Measurements from ENCODE around the gene SPEF2. TPM values are rescaled to one million over a fixed set of nuclear protein-coding genes. Genes with fewer than 3 reads are reported as not detected.

Gene SPEF2
- total RNA-seq, 2 experiments from 2014 or later: 10.6 to 13.0 TPM

DNA sequence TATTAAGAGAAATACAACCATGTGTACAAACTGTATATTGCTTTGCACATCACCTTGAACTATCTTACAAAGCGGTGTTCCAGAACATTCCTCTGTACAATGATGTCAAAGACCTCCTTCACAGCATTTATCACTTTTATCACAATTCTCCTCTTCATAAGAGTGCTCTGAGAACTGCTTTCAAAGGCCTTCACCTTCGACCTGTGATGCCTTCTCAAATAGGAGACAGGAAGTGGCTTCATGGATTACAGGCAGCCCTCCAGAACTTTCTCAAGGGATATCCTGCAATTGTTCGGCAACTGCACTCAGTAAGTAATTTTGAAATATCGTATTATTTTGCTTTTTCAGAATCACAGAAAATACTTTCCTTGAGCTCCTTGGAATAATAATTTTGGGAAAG lies 171.1 kb downstream of the SPEF2 start:
- Mint-ChIP-seq H3K27me3 (no peaks in the 10 kb centered on the region), H3K36me3 (peaks cover 9% of the 10 kb centered on the region), H3K4me3 (no peak overlapping the region), H3K4me1 (ENCODE audit: low read depth) (peaks cover 92% of the 10 kb centered on the region), H3K9me3 (no peaks in the 10 kb centered on the region), H3K27ac (no peak overlapping the region)
- intact Hi-C loops (cut with micrococcal nuclease): no loop called here
- no peak for DNase-seq
- ChIA-PET CTCF (interaction anchor here (0.6 to 4.1 kb wide), 2 partner anchors 11 to 22 kb away, joined by 3 to 23 read pairs; no protein-coding TSS in a partner anchor), POLR2A (no interaction called here)

DNA sequence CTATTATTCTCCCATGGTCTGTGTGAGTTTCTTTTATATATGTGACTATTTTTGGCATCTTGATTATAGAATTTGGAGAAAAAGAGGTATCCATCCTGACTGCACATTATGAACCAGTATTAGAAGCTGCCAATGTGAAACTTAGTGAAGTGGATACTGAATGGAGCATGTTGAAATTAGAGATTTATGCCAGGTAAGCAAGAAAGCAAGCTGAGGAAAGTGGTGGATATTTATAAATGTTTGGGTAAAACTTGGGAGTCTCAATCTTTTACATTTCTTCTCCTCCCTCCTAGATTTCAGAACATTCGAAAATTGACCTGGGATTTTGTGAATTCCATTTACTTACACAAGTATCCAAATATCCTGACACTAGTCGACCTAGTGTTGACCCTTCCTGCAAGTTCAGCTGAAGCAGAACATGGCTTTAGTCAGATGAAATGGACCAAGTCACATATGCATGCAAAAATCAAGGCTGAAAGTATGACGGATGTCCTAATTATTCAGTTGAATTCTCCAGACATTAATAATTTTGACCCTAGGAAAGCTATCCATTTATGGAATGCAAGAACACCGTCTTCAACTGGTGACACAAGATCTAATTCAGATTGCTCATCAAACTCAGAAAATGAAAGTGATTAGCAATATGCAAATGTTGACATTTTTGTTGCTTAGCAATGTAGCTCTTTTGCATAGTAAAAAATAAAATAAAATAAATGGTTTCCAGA lies 172.2 kb downstream of the SPEF2 start:
- Mint-ChIP-seq H3K4me3 (no peak overlapping the region), H3K9me3 (no peaks in the 10 kb centered on the region), H3K27ac (peak overlapping the region; percentile 70), H3K27me3 (no peaks in the 10 kb centered on the region), H3K4me1 (ENCODE audit: low read depth) (peaks cover 93% of the 10 kb centered on the region), H3K36me3 (peaks cover 9% of the 10 kb centered on the region)
- CTCF ChIA-PET: interaction anchor here (1.0 to 2.1 kb wide), 7 partner anchors 10 to 139 kb away, joined by 3 to 14 read pairs (median 6); no protein-coding TSS in a partner anchor
- intact Hi-C loops (cut with micrococcal nuclease): no loop called here
- no peak for DNase-seq
- POLR2A ChIA-PET: interaction anchor here (1.0 to 1.8 kb wide), 7 partner anchors 11 to 69 kb away, joined by 3 to 10 read pairs (median 6); partner anchors contain the start of gene IL7R

DNA sequence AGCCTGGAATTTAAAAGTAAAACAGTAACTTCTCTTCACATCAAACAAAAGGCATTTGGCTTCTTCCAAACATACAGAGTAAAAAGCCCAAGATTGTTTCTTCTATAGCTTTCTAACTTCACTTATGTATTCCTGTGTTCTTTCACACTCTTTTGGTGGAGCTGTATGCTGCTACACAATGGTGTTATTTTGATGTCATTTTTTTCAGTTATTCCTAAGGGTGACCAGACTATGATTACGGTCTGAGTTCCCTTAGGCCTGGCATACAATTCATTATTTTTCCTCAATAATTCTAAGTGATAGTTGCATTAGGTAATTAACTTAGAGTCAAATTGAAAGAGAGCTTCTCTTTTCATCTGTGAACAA lies 172.8 kb downstream of the SPEF2 start:
- Mint-ChIP-seq H3K36me3 (peaks cover 9% of the 10 kb centered on the region), H3K4me3 (no peak overlapping the region), H3K27me3 (no peaks in the 10 kb centered on the region), H3K9me3 (no peaks in the 10 kb centered on the region), H3K4me1 (ENCODE audit: low read depth) (peaks cover 94% of the 10 kb centered on the region), H3K27ac (peak overlapping the region; percentile 70)
- DNase-seq: no peak
- CTCF ChIA-PET: interaction anchor here (1.3 to 2.8 kb wide), 8 partner anchors 8 to 139 kb away, joined by 3 to 14 read pairs (median 6); no protein-coding TSS in a partner anchor
- intact Hi-C loops (cut with micrococcal nuclease): no loop called here
- POLR2A ChIA-PET: interaction anchor here (0.9 to 1.8 kb wide), 8 partner anchors 10 to 68 kb away, joined by 3 to 10 read pairs (median 5); partner anchors contain the start of gene IL7R

DNA sequence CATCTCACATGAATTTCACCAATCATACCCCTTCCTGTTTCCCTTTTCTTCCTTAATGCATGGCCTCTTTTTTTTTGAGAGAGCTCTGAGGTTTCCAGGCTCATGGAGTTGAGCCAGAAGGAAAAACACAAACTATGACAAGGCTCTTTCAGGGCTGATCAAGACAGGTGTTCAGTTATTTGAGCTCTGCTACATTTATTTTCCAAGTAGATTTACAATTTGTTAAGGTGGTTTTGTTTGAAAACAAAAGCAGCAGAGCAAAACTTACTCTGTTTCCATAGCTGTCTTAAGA lies 176.6 kb downstream of the SPEF2 start:
- DNase-seq: no peak
- POLR2A ChIA-PET: interaction anchor here (0.9 to 3.6 kb wide), 16 partner anchors 8 to 123 kb away, joined by 3 to 50 read pairs (median 10); partner anchors contain the start of gene IL7R
- Mint-ChIP-seq H3K27me3 (no peaks in the 10 kb centered on the region), H3K4me3 (peak overlapping the region; percentile 3), H3K36me3 (peaks cover 4% of the 10 kb centered on the region), H3K27ac (peak overlapping the region; percentile 89), H3K9me3 (no peaks in the 10 kb centered on the region), H3K4me1 (ENCODE audit: low read depth) (peaks cover 86% of the 10 kb centered on the region)
- CTCF ChIA-PET: interaction anchor here (0.9 to 3.0 kb wide), 16 partner anchors 9 to 142 kb away, joined by 3 to 23 read pairs (median 6); partner anchors contain the start of gene IL7R
- intact Hi-C loops (cut with micrococcal nuclease): loop anchor here (1.0 to 2.0 kb wide), 8 partner anchors 9 to 110 kb away; partner anchors contain the start of gene IL7R

DNA sequence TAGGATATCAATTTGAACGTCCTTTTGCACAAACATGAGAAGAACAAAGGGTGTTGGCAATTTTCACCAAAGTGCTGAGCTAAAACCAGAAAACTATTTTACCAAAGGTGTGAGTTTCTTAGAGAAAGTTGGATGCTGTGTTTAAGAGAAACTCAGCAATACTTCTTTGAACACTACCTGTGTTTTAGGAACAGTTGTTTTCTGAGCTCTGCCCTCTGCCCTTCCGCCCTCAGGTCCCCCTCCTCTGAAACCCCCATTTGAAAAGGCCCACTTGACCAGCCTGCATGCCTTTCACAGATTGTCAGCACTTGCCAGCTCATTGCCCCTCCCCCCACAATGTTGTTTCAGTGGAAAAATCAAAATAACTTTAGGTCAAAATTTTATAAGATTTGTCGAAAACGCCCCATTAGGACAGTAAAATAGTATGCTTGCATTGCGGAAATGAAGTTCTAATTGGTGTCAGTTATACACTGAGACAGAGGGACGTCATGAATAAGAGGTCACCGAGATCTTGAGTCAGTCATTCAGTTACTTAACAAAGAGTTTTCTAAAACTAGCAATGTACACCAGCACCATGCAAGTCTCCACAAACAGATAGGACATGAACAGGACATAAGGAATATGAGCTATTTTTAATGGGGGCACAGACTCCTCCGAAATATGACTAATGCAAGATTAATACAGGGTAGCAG lies 177.2 kb downstream of the SPEF2 start:
- peak overlapping the region; percentile 89 for H3K27ac Mint-ChIP-seq
- no peaks in the 10 kb centered on the region for H3K9me3 Mint-ChIP-seq
- intact Hi-C loops (cut with micrococcal nuclease): loop anchor here (1.0 to 2.0 kb wide), 8 partner anchors 10 to 109 kb away; partner anchors contain the start of gene IL7R
- ChIA-PET CTCF (interaction anchor here (0.9 to 3.0 kb wide), 15 partner anchors 9 to 143 kb away, joined by 3 to 23 read pairs (median 5); partner anchors contain the start of gene IL7R), POLR2A (interaction anchor here (0.7 to 3.6 kb wide), 18 partner anchors 9 to 124 kb away, joined by 3 to 50 read pairs (median 8); partner anchors contain the start of gene IL7R)
- no peaks in the 10 kb centered on the region for H3K27me3 Mint-ChIP-seq
- peaks cover 4% of the 10 kb centered on the region for H3K36me3 Mint-ChIP-seq
- peak overlapping the region; percentile 31 for H3K4me3 Mint-ChIP-seq
- peaks cover 86% of the 10 kb centered on the region for H3K4me1 Mint-ChIP-seq (ENCODE audit: low read depth)
- no peak for DNase-seq

DNA sequence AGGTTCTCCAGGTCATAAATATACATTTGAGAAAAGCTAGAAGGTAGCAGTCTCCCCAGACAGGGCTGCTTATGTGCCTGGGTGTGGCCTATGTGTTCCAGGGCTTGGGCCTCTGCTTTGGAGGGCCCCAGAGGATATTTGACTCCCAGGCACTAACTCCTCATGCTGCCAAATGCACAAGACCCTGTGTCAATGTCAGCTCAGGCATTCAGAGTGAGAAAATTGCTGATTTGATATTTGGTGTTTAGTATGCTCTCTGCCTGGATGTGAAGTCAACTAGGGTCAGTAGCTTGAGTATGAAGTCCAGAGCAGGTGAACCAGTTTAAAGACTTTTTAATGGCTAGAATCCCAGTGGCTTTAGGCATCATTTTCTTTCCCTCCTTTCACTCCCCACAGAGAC lies 181.5 kb downstream of the SPEF2 start:
- Mint-ChIP-seq H3K27ac (peak overlapping the region; percentile 21), H3K36me3 (peaks cover 7% of the 10 kb centered on the region), H3K4me1 (ENCODE audit: low read depth) (peaks cover 77% of the 10 kb centered on the region), H3K4me3 (no peak overlapping the region), H3K9me3 (no peaks in the 10 kb centered on the region), H3K27me3 (no peaks in the 10 kb centered on the region)
- ChIA-PET CTCF (interaction anchor here (1.5 to 2.0 kb wide), 2 partner anchors 14 to 52 kb away, joined by 3 to 5 read pairs; no protein-coding TSS in a partner anchor), POLR2A (no interaction called here)
- DNase-seq: no peak
- intact Hi-C loops (cut with micrococcal nuclease): no loop called here

DNA sequence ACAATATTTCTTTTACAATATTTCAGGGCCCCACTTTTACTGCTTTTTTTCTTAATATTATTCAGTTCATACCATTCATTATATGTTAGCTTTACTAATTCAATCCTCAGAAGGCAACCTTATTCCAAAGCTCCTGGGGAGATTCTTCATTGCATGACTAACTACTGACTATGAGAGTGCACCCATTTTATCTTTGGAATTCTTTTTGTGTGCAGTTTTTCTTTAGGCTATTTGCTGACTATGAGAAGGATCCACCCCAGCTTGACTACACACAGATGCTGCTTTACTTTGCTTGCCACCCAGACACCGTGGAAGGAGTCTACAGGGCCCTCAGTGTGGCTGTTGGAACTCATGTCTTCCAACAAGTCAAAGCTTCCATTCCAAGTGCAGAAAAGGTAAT lies 182.1 kb downstream of the SPEF2 start:
- intact Hi-C loops (cut with micrococcal nuclease): no loop called here
- Mint-ChIP-seq H3K4me3 (no peak overlapping the region), H3K27ac (peak overlapping the region; percentile 21), H3K4me1 (ENCODE audit: low read depth) (peaks cover 77% of the 10 kb centered on the region), H3K9me3 (no peaks in the 10 kb centered on the region), H3K27me3 (no peaks in the 10 kb centered on the region), H3K36me3 (peaks cover 7% of the 10 kb centered on the region)
- ChIA-PET CTCF (interaction anchor here (1.5 to 2.0 kb wide), 2 partner anchors 13 to 52 kb away, joined by 3 to 5 read pairs; no protein-coding TSS in a partner anchor), POLR2A (no interaction called here)
- no peak for DNase-seq

DNA sequence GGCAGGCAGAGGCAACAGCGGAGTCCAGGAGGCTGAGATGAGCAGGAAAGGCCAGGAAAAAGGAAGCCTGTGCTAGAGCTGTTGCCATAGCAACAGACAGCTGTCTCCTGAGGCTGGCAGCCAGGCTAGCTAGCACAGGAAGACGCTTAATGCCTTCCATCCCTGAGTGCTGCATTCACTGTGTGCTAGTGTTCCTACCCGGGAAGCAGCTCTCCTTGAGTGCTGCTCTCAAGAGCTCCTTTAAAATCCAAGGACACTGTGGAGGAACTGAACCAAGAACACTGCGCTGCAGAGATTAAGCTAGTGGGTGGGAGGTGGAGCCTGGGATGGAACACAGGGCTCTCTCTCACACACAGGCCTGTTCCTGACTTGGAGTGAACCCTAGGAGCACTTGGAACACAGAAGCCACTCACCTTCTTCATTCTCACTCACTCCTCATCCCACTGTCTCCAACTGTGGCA lies 185.6 kb downstream of the SPEF2 start:
- no peak overlapping the region for H3K4me3 Mint-ChIP-seq
- H3K27me3 Mint-ChIP-seq: no peaks in the 10 kb centered on the region
- peaks cover 12% of the 10 kb centered on the region for H3K36me3 Mint-ChIP-seq
- no peak for DNase-seq
- peaks cover 80% of the 10 kb centered on the region for H3K4me1 Mint-ChIP-seq (ENCODE audit: low read depth)
- H3K27ac Mint-ChIP-seq: peak overlapping the region; percentile 69
- H3K9me3 Mint-ChIP-seq: no peaks in the 10 kb centered on the region
- POLR2A ChIA-PET: interaction anchor here (0.7 to 1.9 kb wide), 4 partner anchors 9 to 56 kb away, joined by 3 to 12 read pairs (median 5); no protein-coding TSS in a partner anchor
- CTCF ChIA-PET: interaction anchor here (0.9 to 2.9 kb wide), 4 partner anchors 8 to 152 kb away, joined by 3 to 13 read pairs (median 3); no protein-coding TSS in a partner anchor
- intact Hi-C loops (cut with micrococcal nuclease): no loop called here

DNA sequence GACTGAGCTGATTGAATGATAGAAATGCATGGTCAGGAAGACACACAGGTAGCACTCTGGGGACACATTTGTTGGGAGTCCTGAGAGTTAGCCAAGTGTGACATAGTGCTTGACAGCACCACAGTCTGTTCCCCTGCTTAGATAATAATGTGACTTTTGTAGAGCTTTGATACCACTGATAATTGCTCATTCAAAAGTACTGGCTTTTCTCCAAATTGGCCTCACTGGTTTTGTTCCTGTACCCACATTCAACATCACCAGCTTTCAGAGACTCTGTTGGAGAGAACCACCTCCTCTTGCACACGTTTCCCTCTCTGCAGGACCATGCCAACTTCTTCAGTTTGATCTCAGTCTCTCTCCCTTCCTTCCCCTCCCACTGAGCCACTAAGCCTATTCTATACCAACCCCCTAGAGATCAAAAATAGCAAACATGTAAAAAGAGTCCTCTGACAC lies 186.6 kb downstream of the SPEF2 start:
- H3K27me3 Mint-ChIP-seq: no peaks in the 10 kb centered on the region
- ChIA-PET POLR2A (interaction anchor here (0.7 to 1.9 kb wide), 7 partner anchors 9 to 52 kb away, joined by 3 to 12 read pairs (median 5); partner anchors contain the start of gene IL7R), CTCF (interaction anchor here (0.9 to 2.9 kb wide), 5 partner anchors 9 to 153 kb away, joined by 3 to 13 read pairs (median 3); no protein-coding TSS in a partner anchor)
- peaks cover 12% of the 10 kb centered on the region for H3K36me3 Mint-ChIP-seq
- intact Hi-C loops (cut with micrococcal nuclease): no loop called here
- peak overlapping the region; percentile 69 for H3K27ac Mint-ChIP-seq
- DNase-seq: no peak
- peaks cover 83% of the 10 kb centered on the region for H3K4me1 Mint-ChIP-seq (ENCODE audit: low read depth)
- H3K4me3 Mint-ChIP-seq: no peak overlapping the region
- H3K9me3 Mint-ChIP-seq: no peaks in the 10 kb centered on the region

DNA sequence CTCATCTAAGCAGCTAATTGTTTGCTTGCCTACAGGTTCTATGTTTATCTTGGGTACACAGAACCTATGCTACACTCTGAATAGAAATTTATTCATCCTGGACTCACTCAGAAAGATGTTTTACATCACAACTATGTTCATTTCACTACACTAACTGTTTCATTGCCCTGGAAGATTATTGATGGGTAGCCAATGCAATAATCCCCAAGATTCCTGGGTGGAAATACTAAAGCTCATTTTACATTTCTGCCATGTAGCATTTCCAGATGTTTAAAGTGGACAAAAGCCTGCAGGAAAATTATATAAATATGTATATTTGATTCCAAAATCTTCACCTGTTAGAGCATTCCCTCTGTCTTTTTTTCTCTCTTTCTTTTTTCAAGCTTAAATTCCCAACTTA lies 187.2 kb downstream of the SPEF2 start:
- Mint-ChIP-seq H3K4me3 (no peak overlapping the region), H3K4me1 (ENCODE audit: low read depth) (peaks cover 83% of the 10 kb centered on the region), H3K9me3 (no peaks in the 10 kb centered on the region), H3K27me3 (no peaks in the 10 kb centered on the region), H3K36me3 (peaks cover 8% of the 10 kb centered on the region), H3K27ac (peak overlapping the region; percentile 46)
- POLR2A ChIA-PET: interaction anchor here (0.7 to 1.2 kb wide), 4 partner anchors 9 to 52 kb away, joined by 3 to 5 read pairs (median 4); partner anchors contain the start of gene IL7R
- intact Hi-C loops (cut with micrococcal nuclease): no loop called here
- DNase-seq: no peak
- CTCF ChIA-PET: interaction anchor here (0.9 to 2.9 kb wide), 4 partner anchors 10 to 154 kb away, joined by 3 to 13 read pairs (median 4); no protein-coding TSS in a partner anchor

DNA sequence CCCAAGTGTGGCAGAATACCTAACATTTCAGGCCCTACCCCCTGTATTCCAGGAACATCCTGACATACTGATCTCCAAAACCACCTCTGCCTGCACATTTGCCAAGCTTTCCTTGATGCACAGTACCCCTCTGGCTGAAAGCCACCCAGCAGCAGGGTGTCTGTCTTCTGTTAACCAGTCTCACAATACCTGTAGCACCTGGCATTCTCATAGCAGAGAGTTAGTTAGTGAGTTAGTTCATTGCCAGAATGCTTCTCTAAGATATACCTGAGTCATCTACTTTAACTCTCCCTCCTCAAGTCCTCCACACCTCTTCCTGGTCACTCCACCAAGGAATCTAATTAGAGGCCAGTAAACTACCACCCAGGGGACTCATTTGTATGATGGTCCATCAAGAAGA lies 192.9 kb downstream of the SPEF2 start:
- Mint-ChIP-seq H3K9me3 (no peaks in the 10 kb centered on the region), H3K4me3 (peak overlapping the region; percentile 18), H3K4me1 (ENCODE audit: low read depth) (peaks cover 79% of the 10 kb centered on the region), H3K27ac (peak overlapping the region; percentile 88), H3K27me3 (no peaks in the 10 kb centered on the region), H3K36me3 (peaks cover 6% of the 10 kb centered on the region)
- DNase-seq: no peak
- CTCF ChIA-PET: interaction anchor here (0.7 to 2.1 kb wide), 10 partner anchors 11 to 116 kb away, joined by 3 to 11 read pairs (median 4); no protein-coding TSS in a partner anchor
- POLR2A ChIA-PET: interaction anchor here (0.7 to 5.9 kb wide), 7 partner anchors 11 to 47 kb away, joined by 3 to 46 read pairs (median 11); partner anchors contain the start of gene IL7R
- intact Hi-C loops (cut with micrococcal nuclease): loop anchor here (2.0 to 10.0 kb wide), 3 partner anchors 26 to 434 kb away; partner anchors contain the start of gene NADK2

Measured in activated CD4-positive, alpha-beta memory T cell treated with anti-CD3 and anti-CD28 coated beads for 36 hours (primary cell).